Measurements from ENCODE around the gene APIP.

- TF ChIP-seq CTCF (IDR thresholded peaks at IDR 0.05) (no peak), POLR2AphosphoS5 (IDR thresholded peaks at IDR 0.05) (no peak), POLR2A (IDR thresholded peaks at IDR 0.05) (no peak)
These were observed 71.6 kb downstream of the APIP start for GRCh38 chr11:34844463-34845112.
